Caco-2 (cell line): Measurements from ENCODE around the gene PNPLA7. TPM values are rescaled to one million over a fixed set of nuclear protein-coding genes. Genes with fewer than 3 reads are reported as not detected.

Experiments
- BruUV-seq: library from RNA; stranded (reverse); fragments of 400-500 nt; replicated peaks from 2 replicates; lab custom pipeline; 2021; lab: Mats Ljungman, UMichigan
- CTCF ChIA-PET: fragments of 300-600 bp; sonication (Branson Sonifier 250); formaldehyde crosslinking; loops from one replicate; lab custom pipeline; 2022; ENCODE audit warnings: antibody characterized with exemption; lab: Charles Lee
- POLR2A ChIA-PET: fragments of 300-600 bp; sonication (Branson Sonifier 250); formaldehyde crosslinking; loops from one replicate; lab custom pipeline; 2022; ENCODE audit warnings: antibody characterized with exemption; lab: Charles Lee
- DNase-seq, 2 experiments: peaks; one replicate each; pipeline versions ENCODE4 v3.0.0 to v3.0.0-alpha.2; 2020 to 2022
- H3K27me3 ChIP-seq: replicated peaks from 2 replicates; pipeline ENCODE4 v1.6.0; 2011; ENCODE audit warnings: low read length; ENCODE audit not compliant: control insufficient read depth, insufficient read depth
- H3K36me3 ChIP-seq: 2 replicates; pipeline ENCODE4 v1.5.1; 2011; ENCODE audit warnings: low read length; ENCODE audit not compliant: control insufficient read depth, insufficient read depth
- H3K4me1 ChIP-seq: fragments of 250-450 bp; sonication (Bioruptor Pico); 2 replicates; pipeline ENCODE4 v1.5.1; 2020; ENCODE audit warnings: mild to moderate bottlenecking
- H3K4me3 ChIP-seq: 2 replicates; pipeline ENCODE4 v1.5.1; 2011; ENCODE audit warnings: low read depth, mild to moderate bottlenecking, control low read depth, low read length
- H3K9me3 ChIP-seq: fragments of 250-450 bp; sonication (Bioruptor Pico); 2 replicates; pipeline ENCODE4 v1.5.1; 2020; ENCODE audit warnings: mild to moderate bottlenecking, moderate library complexity
- H3K27ac Mint-ChIP-seq: one replicate; pipeline ENCODE4 v1.8.0; 2022; ENCODE audit warnings: mixed read lengths; ENCODE audit not compliant: unreplicated experiment
- H3K27me3 Mint-ChIP-seq: one replicate; pipeline ENCODE4 v1.8.0; 2022; ENCODE audit warnings: mixed read lengths; ENCODE audit not compliant: insufficient read depth, unreplicated experiment
- H3K36me3 Mint-ChIP-seq: one replicate; pipeline ENCODE4 v1.8.0; 2022; ENCODE audit warnings: mild to moderate bottlenecking, mixed read lengths; ENCODE audit not compliant: insufficient read depth, unreplicated experiment
- H3K4me1 Mint-ChIP-seq: one replicate; pipeline ENCODE4 v1.8.0; 2022; ENCODE audit warnings: low read depth, mixed read lengths; ENCODE audit not compliant: unreplicated experiment
- H3K4me3 Mint-ChIP-seq: one replicate; pipeline ENCODE4 v1.8.0; 2022; ENCODE audit warnings: mild to moderate bottlenecking, moderate library complexity, mixed read lengths; ENCODE audit not compliant: unreplicated experiment
- H3K9me3 Mint-ChIP-seq: one replicate; pipeline ENCODE4 v1.8.0; 2022; ENCODE audit warnings: mixed read lengths; ENCODE audit not compliant: unreplicated experiment
- intact Hi-C: fragments of 100-400 bp; cut with micrococcal nuclease; formaldehyde crosslinking; loops from one replicate; pipeline ENCODE4 v1.10.0; 2022; ENCODE audit not compliant: unreplicated experiment
- total RNA-seq: library from RNA; stranded (reverse); gene quantifications from 2 replicates; pipeline ENCODE4 v1.2.3, GENCODE V29; 2022
- TF ChIP-seq, protein P1 (sequence below), 2 experiments: fragments of 200-600 bp in 1 of 2; IDR thresholded peaks; 1 replicate in 1 of 2; 2 replicates in 1 of 2; pipeline versions ENCODE4 v1.5.1 to v1.8.0; 2011 to 2022; ENCODE audit warnings: antibody characterized with exemption in 1 of 2, control low read depth in 1 of 2, inconsistent platforms in 1 of 2, low read depth in 1 of 2, low read length in 1 of 2, mild to moderate bottlenecking in 1 of 2, moderate library complexity in 1 of 2; ENCODE audit not compliant: insufficient read depth in 1 of 2, severe bottlenecking in 1 of 2, unreplicated experiment in 1 of 2

The PNPLA7 gene
- total RNA-seq, 1 experiment from 2014 or later: 1.8 TPM

DNA sequence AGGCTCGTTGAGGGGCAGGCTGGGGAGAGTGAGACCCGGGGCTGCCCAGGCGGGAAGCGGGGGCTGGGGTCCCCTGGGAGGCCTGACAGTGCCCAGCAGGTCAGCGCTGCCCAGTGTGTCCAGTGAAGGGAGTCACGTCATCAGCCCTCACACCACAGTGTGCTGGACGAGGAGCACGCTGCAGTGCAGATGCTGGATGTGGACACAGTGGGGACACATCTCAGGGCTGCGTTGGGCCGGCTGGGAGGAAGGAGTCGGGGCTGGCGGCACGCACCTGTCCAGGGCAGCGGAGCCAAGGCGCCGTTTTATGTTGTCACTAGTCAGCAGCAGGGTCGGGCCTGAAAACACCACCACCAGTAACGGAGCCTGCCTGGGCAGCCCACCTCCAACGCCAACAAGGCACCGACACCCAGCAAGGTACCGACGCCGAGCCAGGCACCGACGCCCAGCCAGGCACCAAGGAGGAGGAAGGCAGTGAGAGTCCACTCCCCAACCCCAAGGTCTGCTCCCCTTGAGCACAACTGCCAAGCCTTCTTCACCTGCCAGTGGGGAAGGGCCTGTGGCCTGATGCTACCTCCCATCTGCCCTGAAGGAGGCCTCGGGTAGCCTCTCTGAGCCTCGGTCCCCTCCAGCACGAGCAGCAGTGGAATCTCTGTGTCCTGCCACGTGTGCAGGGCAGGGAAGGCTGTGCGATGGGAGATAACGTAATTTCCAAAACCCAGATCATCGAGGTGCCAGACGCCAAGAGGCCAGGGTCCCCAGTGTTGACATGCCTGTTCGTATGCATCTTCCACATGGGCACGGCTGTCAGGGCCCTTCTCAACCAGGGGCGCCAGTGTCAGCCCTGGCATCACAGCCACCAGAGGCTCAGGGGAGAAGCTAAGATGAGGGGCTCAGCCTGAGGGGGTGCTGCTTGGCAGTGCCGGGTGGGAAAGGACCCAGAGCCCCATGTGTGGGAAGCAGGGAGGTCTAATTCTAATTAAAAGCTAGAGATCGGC, 69.2 kb downstream of the PNPLA7 start:
- intact Hi-C loops: no loop called here
- Mint-ChIP-seq H3K36me3 (peaks cover 4% of the 10 kb centered on the region), H3K4me1 (peaks cover 7% of the 10 kb centered on the region), H3K27me3 (no peaks in the 10 kb centered on the region), H3K27ac (no peak overlapping the region), H3K9me3 (peaks cover 7% of the 10 kb centered on the region), H3K4me3 (no peak overlapping the region)
- TF ChIP-seq, protein P1, sequence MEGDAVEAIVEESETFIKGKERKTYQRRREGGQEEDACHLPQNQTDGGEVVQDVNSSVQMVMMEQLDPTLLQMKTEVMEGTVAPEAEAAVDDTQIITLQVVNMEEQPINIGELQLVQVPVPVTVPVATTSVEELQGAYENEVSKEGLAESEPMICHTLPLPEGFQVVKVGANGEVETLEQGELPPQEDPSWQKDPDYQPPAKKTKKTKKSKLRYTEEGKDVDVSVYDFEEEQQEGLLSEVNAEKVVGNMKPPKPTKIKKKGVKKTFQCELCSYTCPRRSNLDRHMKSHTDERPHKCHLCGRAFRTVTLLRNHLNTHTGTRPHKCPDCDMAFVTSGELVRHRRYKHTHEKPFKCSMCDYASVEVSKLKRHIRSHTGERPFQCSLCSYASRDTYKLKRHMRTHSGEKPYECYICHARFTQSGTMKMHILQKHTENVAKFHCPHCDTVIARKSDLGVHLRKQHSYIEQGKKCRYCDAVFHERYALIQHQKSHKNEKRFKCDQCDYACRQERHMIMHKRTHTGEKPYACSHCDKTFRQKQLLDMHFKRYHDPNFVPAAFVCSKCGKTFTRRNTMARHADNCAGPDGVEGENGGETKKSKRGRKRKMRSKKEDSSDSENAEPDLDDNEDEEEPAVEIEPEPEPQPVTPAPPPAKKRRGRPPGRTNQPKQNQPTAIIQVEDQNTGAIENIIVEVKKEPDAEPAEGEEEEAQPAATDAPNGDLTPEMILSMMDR (IDR thresholded peaks at IDR 0.05; ENCODE audit: insufficient read depth in 1 of 2, low read depth in 1 of 2, low read length in 1 of 2, severe bottlenecking in 1 of 2, unreplicated experiment in 1 of 2): no peak
- ChIA-PET CTCF (no interaction called here), POLR2A (no interaction called here)
- Histone ChIP-seq H3K36me3 (no peaks in the 10 kb centered on the region), H3K4me3 (no peak overlapping the region), H3K27me3 (no peaks in the 10 kb centered on the region), H3K9me3 (peaks cover 3% of the 10 kb centered on the region; the same call in 1 of the 2 replicates), H3K4me1 (peaks cover 11% of the 10 kb centered on the region; the same call in 1 of the 2 replicates)
- no TSS peak for BruUV-seq
- DNase-seq: no peak

DNA sequence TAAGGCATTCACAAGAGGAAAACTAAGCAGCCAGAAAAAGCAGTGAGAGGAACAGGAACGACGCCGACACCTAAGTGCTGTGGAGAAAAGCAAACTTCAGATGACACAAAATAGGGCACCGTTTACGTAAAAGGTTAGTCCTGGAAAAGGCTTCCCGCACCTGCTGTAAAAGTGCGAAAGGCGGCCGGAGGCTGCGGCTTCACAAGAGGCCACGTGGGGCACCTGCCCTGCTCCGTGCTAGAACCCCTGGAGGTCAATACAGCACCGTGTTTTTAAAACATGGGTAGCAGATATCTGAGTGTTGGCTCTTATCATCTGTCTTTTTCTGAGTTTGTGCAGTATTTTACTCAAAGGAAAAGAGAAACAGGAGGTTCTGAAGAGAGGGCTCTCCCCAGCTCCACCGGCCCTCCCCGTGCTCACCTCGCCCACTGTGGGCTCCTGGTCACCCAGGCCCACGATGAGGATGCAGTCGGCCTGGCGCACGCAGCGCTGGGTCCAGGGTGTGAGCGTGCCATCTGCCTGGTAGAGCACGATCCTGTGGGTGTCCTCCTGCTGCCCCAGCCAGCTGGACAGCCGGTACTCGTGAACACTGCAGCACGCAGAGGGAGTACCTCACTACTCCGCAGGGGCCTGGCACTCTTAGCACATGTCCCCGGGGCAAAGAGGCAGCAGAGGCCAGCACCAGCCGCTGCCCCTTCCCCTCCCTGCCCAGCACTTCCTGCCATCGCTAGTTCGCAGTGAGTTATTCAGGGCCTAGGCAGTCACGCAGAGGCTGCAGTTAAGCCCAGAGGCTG, 70.1 kb downstream of the PNPLA7 start:
- Histone ChIP-seq H3K9me3 (peaks cover 10% of the 10 kb centered on the region), H3K36me3 (no peaks in the 10 kb centered on the region), H3K4me1 (peaks cover 11% of the 10 kb centered on the region; the same call in 1 of the 2 replicates), H3K4me3 (no peak overlapping the region), H3K27me3 (no peaks in the 10 kb centered on the region)
- Mint-ChIP-seq H3K27me3 (no peaks in the 10 kb centered on the region), H3K4me3 (no peak overlapping the region), H3K27ac (no peak overlapping the region), H3K4me1 (peaks cover 7% of the 10 kb centered on the region), H3K9me3 (peaks cover 13% of the 10 kb centered on the region), H3K36me3 (peaks cover 4% of the 10 kb centered on the region)
- ChIA-PET POLR2A (interaction anchor here (0.6 kb wide), 1 partner anchor 394 kb away, joined by 3 read pairs; no protein-coding TSS in a partner anchor), CTCF (no interaction called here)
- no TSS peak for BruUV-seq
- DNase-seq: no peak
- TF ChIP-seq, protein P1 (IDR thresholded peaks at IDR 0.05; ENCODE audit: insufficient read depth in 1 of 2, low read depth in 1 of 2, low read length in 1 of 2, severe bottlenecking in 1 of 2, unreplicated experiment in 1 of 2): no peak
- intact Hi-C loops: no loop called here
